Endothelial cell of umbilical vein (primary cell): ENCODE results near the gene SLFNL1.

Experiments used
- EZH2 ChIP-seq: IDR thresholded peaks from 2 replicates; pipeline ENCODE4 v1.6.1; 2012; ENCODE audit warnings: borderline replicate concordance, low read depth, mild to moderate bottlenecking, moderate library complexity, low read length, inconsistent platforms; ENCODE audit not compliant: severe bottlenecking
- FOS ChIP-seq: IDR thresholded peaks from 2 replicates; pipeline ENCODE4 v1.6.1; 2011; ENCODE audit warnings: mild to moderate bottlenecking, low read length, moderate library complexity, borderline replicate concordance; ENCODE audit not compliant: insufficient read depth
- MYC ChIP-seq: IDR thresholded peaks from one replicate; pipeline ENCODE4 v1.6.1; 2011; ENCODE audit warnings: mild to moderate bottlenecking, low read depth, low read length
- POLR2A ChIP-seq: IDR thresholded peaks from 2 replicates; pipeline ENCODE4 v1.6.1; 2012; ENCODE audit warnings: low read depth, mild to moderate bottlenecking, control low read depth, low read length
- POLR2AphosphoS5 ChIP-seq: IDR thresholded peaks from 2 replicates; pipeline ENCODE4 v1.6.1; 2012; ENCODE audit warnings: low read depth, mild to moderate bottlenecking, control low read depth, low read length, moderate library complexity; ENCODE audit not compliant: insufficient read depth
- TF ChIP-seq, protein P1 (sequence below), 2 donors: IDR thresholded peaks; 1 replicate in 1 of 2; 2 replicates in 1 of 2; pipeline ENCODE4 v1.5.1; 2011; ENCODE audit warnings: low read length in 2 of 2, mild to moderate bottlenecking in 2 of 2, moderate library complexity in 2 of 2, control low read depth in 1 of 2, inconsistent platforms in 1 of 2, low read depth in 1 of 2; ENCODE audit not compliant: insufficient read depth in 1 of 2; ENCODE audit errors: extremely low read depth in 1 of 2
- TF ChIP-seq, protein P2 (sequence below): IDR thresholded peaks from 2 replicates; pipeline ENCODE4 v1.6.1; 2011; ENCODE audit not compliant: insufficient read depth, insufficient read length

DNA sequence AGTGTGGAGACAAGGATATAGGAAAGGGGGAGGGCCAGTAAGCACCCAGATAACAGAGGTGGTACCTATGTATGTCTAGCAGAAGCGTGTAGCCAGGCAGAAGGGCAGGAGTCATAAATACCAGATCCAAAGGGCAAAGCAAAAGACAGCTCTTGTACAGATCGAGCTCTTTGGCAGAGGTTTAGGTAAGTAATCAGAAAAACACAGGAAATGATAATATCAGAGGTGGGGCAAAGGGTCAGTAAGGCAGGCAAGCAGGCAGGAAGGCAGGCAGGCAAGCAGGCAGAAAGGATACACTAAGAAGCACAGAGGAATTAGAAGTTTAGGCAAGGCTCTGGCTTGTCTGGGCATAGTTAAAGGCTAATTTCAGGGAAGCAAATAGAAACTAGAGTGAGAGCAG is 22.7 kb upstream of the SLFNL1 start:
- TF ChIP-seq POLR2A (no peak), EZH2 (no peak), POLR2AphosphoS5 (no peak), FOS (no peak), MYC (no peak)
- TF ChIP-seq, protein P1, sequence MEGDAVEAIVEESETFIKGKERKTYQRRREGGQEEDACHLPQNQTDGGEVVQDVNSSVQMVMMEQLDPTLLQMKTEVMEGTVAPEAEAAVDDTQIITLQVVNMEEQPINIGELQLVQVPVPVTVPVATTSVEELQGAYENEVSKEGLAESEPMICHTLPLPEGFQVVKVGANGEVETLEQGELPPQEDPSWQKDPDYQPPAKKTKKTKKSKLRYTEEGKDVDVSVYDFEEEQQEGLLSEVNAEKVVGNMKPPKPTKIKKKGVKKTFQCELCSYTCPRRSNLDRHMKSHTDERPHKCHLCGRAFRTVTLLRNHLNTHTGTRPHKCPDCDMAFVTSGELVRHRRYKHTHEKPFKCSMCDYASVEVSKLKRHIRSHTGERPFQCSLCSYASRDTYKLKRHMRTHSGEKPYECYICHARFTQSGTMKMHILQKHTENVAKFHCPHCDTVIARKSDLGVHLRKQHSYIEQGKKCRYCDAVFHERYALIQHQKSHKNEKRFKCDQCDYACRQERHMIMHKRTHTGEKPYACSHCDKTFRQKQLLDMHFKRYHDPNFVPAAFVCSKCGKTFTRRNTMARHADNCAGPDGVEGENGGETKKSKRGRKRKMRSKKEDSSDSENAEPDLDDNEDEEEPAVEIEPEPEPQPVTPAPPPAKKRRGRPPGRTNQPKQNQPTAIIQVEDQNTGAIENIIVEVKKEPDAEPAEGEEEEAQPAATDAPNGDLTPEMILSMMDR (IDR thresholded peaks at IDR 0.05; ENCODE audit: extremely low read depth in 1 of 2, insufficient read depth in 1 of 2, low read depth in 1 of 2, low read length in 2 of 2), result no peak
- TF ChIP-seq, protein P2, sequence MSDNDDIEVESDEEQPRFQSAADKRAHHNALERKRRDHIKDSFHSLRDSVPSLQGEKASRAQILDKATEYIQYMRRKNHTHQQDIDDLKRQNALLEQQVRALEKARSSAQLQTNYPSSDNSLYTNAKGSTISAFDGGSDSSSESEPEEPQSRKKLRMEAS, result no peak
